Measurements from ENCODE around the gene ACSL1. TPM values are rescaled to one million over a fixed set of nuclear protein-coding genes. Genes with fewer than 3 reads are reported as not detected.
A peak's percentile ranks its signal among the peaks of the same experiment; 100 is the strongest.

Gene ACSL1
- total RNA-seq, 2 experiments from 2014 or later = 16.0 to 16.1 TPM

GRCh38 chr4:184765473-184766340 is 60.1 kb downstream of the ACSL1 start:
- POLR2A ChIA-PET = no interaction called here
- Mint-ChIP-seq H3K27me3 (no peaks in the 10 kb centered on the region), H3K4me1 (peaks cover 16% of the 10 kb centered on the region), H3K27ac (no peak overlapping the region), H3K9me3 (no peaks in the 10 kb centered on the region), H3K36me3 (ENCODE audit: low read depth) (peaks cover 48% of the 10 kb centered on the region), H3K4me3 (no peak overlapping the region)
- CTCF ChIA-PET = no interaction called here
- no peak for DNase-seq

GRCh38 chr4:184764601-184765000 is 61.2 kb downstream of the ACSL1 start:
- H3K27me3 Mint-ChIP-seq = no peaks in the 10 kb centered on the region
- H3K36me3 Mint-ChIP-seq (ENCODE audit: low read depth) = peaks cover 55% of the 10 kb centered on the region
- no peaks in the 10 kb centered on the region for H3K9me3 Mint-ChIP-seq
- no peak overlapping the region for H3K27ac Mint-ChIP-seq
- CTCF ChIA-PET = no interaction called here
- peaks cover 16% of the 10 kb centered on the region for H3K4me1 Mint-ChIP-seq
- H3K4me3 Mint-ChIP-seq = no peak overlapping the region
- no peak for DNase-seq
- POLR2A ChIA-PET = interaction anchor here (2.8 kb wide), 1 partner anchor 30 kb away, joined by 19 read pairs; the partner anchor contains the start of gene CENPU

GRCh38 chr4:184763150-184763780 is 62.5 kb downstream of the ACSL1 start:
- Mint-ChIP-seq H3K27me3 (no peaks in the 10 kb centered on the region), H3K9me3 (no peaks in the 10 kb centered on the region), H3K4me3 (no peak overlapping the region), H3K4me1 (peaks cover 16% of the 10 kb centered on the region), H3K27ac (no peak overlapping the region), H3K36me3 (ENCODE audit: low read depth) (peaks cover 60% of the 10 kb centered on the region)
- no peak for DNase-seq
- CTCF ChIA-PET = interaction anchor here (0.9 to 1.1 kb wide), 2 partner anchors 18 to 34 kb away, joined by 3 to 5 read pairs; no protein-coding TSS in a partner anchor
- POLR2A ChIA-PET = interaction anchor here (0.9 to 2.8 kb wide), 6 partner anchors 18 to 115 kb away, joined by 3 to 19 read pairs (median 4); partner anchors contain the start of genes ACSL1 and CENPU

GRCh38 chr4:184762100-184762499 is 63.7 kb downstream of the ACSL1 start:
- Mint-ChIP-seq H3K36me3 (ENCODE audit: low read depth) (peaks cover 52% of the 10 kb centered on the region), H3K4me1 (peaks cover 16% of the 10 kb centered on the region), H3K9me3 (no peaks in the 10 kb centered on the region), H3K4me3 (peak overlapping the region; percentile 60), H3K27ac (peak overlapping the region; percentile 85), H3K27me3 (no peaks in the 10 kb centered on the region)
- CTCF ChIA-PET = interaction anchor here (0.9 to 1.1 kb wide), 3 partner anchors 16 to 113 kb away, joined by 3 to 5 read pairs (median 4); partner anchors contain the start of gene CASP3
- POLR2A ChIA-PET = interaction anchor here (0.9 to 2.8 kb wide), 5 partner anchors 28 to 114 kb away, joined by 4 to 19 read pairs (median 4); partner anchors contain the start of genes ACSL1 and CENPU
- DNase-seq = peak; percentile 57

- no peaks in the 10 kb centered on the region for H3K27me3 Mint-ChIP-seq
- H3K9me3 Mint-ChIP-seq = no peaks in the 10 kb centered on the region
- peaks cover 46% of the 10 kb centered on the region for H3K36me3 Mint-ChIP-seq (ENCODE audit: low read depth)
- CTCF ChIA-PET = no interaction called here
- H3K4me1 Mint-ChIP-seq = peaks cover 16% of the 10 kb centered on the region
- no peak overlapping the region for H3K4me3 Mint-ChIP-seq
- no peak for DNase-seq
- POLR2A ChIA-PET = no interaction called here
- H3K27ac Mint-ChIP-seq = no peak overlapping the region
Observed at GRCh38 chr4:184760681-184761080, 65.1 kb downstream of the ACSL1 start.

GRCh38 chr4:184757810-184758209 is 68.0 kb downstream of the ACSL1 start:
- no peak for DNase-seq
- no peaks in the 10 kb centered on the region for H3K27me3 Mint-ChIP-seq
- peaks cover 38% of the 10 kb centered on the region for H3K36me3 Mint-ChIP-seq (ENCODE audit: low read depth)
- peaks cover 15% of the 10 kb centered on the region for H3K4me1 Mint-ChIP-seq
- no peaks in the 10 kb centered on the region for H3K9me3 Mint-ChIP-seq
- H3K4me3 Mint-ChIP-seq = no peak overlapping the region
- H3K27ac Mint-ChIP-seq = no peak overlapping the region
- ChIA-PET POLR2A (interaction anchor here (1.1 to 1.2 kb wide), 2 partner anchors 62 to 246 kb away, joined by 3 to 4 read pairs; no protein-coding TSS in a partner anchor), CTCF (interaction anchor here (1.0 to 1.3 kb wide), 2 partner anchors 12 to 57 kb away, joined by 3 read pairs; no protein-coding TSS in a partner anchor)

GRCh38 chr4:184756399-184756798 is 69.4 kb downstream of the ACSL1 start:
- CTCF ChIA-PET = interaction anchor here (0.6 kb wide), 1 partner anchor 100 kb away, joined by 4 read pairs; no protein-coding TSS in a partner anchor
- DNase-seq = no peak
- Mint-ChIP-seq H3K9me3 (no peaks in the 10 kb centered on the region), H3K27ac (no peak overlapping the region), H3K4me1 (peaks cover 3% of the 10 kb centered on the region), H3K4me3 (no peak overlapping the region), H3K36me3 (ENCODE audit: low read depth) (peaks cover 30% of the 10 kb centered on the region), H3K27me3 (no peaks in the 10 kb centered on the region)
- POLR2A ChIA-PET = interaction anchor here (0.9 kb wide), 1 partner anchor 19 kb away, joined by 3 read pairs; no protein-coding TSS in a partner anchor

GRCh38 chr4:184755278-184755677 is 70.5 kb downstream of the ACSL1 start:
- Mint-ChIP-seq H3K4me3 (no peak overlapping the region), H3K36me3 (ENCODE audit: low read depth) (peaks cover 21% of the 10 kb centered on the region)

GRCh38 chr4:184752496-184753275 is 73.1 kb downstream of the ACSL1 start:
- H3K4me1 Mint-ChIP-seq = no peaks in the 10 kb centered on the region
- peaks cover 6% of the 10 kb centered on the region for H3K36me3 Mint-ChIP-seq (ENCODE audit: low read depth)
- POLR2A ChIA-PET = interaction anchor here (3.7 kb wide), 1 partner anchor 20 kb away, joined by 16 read pairs; the partner anchor contains the start of gene CENPU

More at GRCh38 chr4:184755278-184755677, 70.5 kb downstream of the ACSL1 start:
- no peak overlapping the region for H3K27ac Mint-ChIP-seq
- no peaks in the 10 kb centered on the region for H3K27me3 Mint-ChIP-seq
- ChIA-PET POLR2A (no interaction called here), CTCF (no interaction called here)
- no peak for DNase-seq
- no peaks in the 10 kb centered on the region for H3K9me3 Mint-ChIP-seq
- H3K4me1 Mint-ChIP-seq = no peaks in the 10 kb centered on the region

GRCh38 chr4:184751585-184751956 is 74.2 kb downstream of the ACSL1 start:
- H3K27ac Mint-ChIP-seq = no peak overlapping the region
- peaks cover 5% of the 10 kb centered on the region for H3K36me3 Mint-ChIP-seq (ENCODE audit: low read depth)
- H3K4me3 Mint-ChIP-seq = no peak overlapping the region
- no peaks in the 10 kb centered on the region for H3K9me3 Mint-ChIP-seq
- no peaks in the 10 kb centered on the region for H3K4me1 Mint-ChIP-seq
- DNase-seq = no peak
- CTCF ChIA-PET = no interaction called here
- no peaks in the 10 kb centered on the region for H3K27me3 Mint-ChIP-seq
- POLR2A ChIA-PET = interaction anchor here (3.7 kb wide), 1 partner anchor 18 kb away, joined by 16 read pairs; the partner anchor contains the start of gene CENPU

More at GRCh38 chr4:184752496-184753275, 73.1 kb downstream of the ACSL1 start:
- CTCF ChIA-PET = no interaction called here
- DNase-seq = no peak
- H3K9me3 Mint-ChIP-seq = no peaks in the 10 kb centered on the region
- no peaks in the 10 kb centered on the region for H3K27me3 Mint-ChIP-seq
- H3K27ac Mint-ChIP-seq = no peak overlapping the region
- no peak overlapping the region for H3K4me3 Mint-ChIP-seq

- DNase-seq = no peak
- ChIA-PET CTCF (no interaction called here), POLR2A (interaction anchor here (3.7 kb wide), 1 partner anchor 18 kb away, joined by 16 read pairs; the partner anchor contains the start of gene CENPU)
- peaks cover 2% of the 10 kb centered on the region for H3K4me1 Mint-ChIP-seq
- no peak overlapping the region for H3K4me3 Mint-ChIP-seq
- peaks cover 5% of the 10 kb centered on the region for H3K36me3 Mint-ChIP-seq (ENCODE audit: low read depth)
- no peaks in the 10 kb centered on the region for H3K27me3 Mint-ChIP-seq
- H3K27ac Mint-ChIP-seq = no peak overlapping the region
- H3K9me3 Mint-ChIP-seq = no peaks in the 10 kb centered on the region
Observed at GRCh38 chr4:184750926-184751584, 74.7 kb downstream of the ACSL1 start.

- no peaks in the 10 kb centered on the region for H3K27me3 Mint-ChIP-seq
- ChIA-PET POLR2A (no interaction called here), CTCF (no interaction called here)
- DNase-seq = no peak
- no peaks in the 10 kb centered on the region for H3K9me3 Mint-ChIP-seq
- no peaks in the 10 kb centered on the region for H3K36me3 Mint-ChIP-seq (ENCODE audit: low read depth)
- no peak overlapping the region for H3K4me3 Mint-ChIP-seq
- peaks cover 5% of the 10 kb centered on the region for H3K4me1 Mint-ChIP-seq
- no peak overlapping the region for H3K27ac Mint-ChIP-seq
Observed at GRCh38 chr4:184748251-184748652, 77.5 kb downstream of the ACSL1 start.
